ENCODE results near the gene STUM.

The STUM gene

GRCh38 chr1:226558036-226558650 lies 9.6 kb downstream of the STUM start:
- DNase-seq (ENCODE audit: low read depth in 1 of 2, low spot score in 1 of 2), result no peak

- DNase-seq (ENCODE audit: low read depth in 1 of 2, low spot score in 1 of 2), result no peak
Observed at GRCh38 chr1:226560243-226560642, 11.7 kb downstream of the STUM start.

- no peak for DNase-seq (ENCODE audit: low read depth in 1 of 2, low spot score in 1 of 2)
Observed at GRCh38 chr1:226562989-226563388, 14.4 kb downstream of the STUM start.

GRCh38 chr1:226563666-226564065 lies 15.1 kb downstream of the STUM start:
- no peak for DNase-seq (ENCODE audit: low read depth in 1 of 2, low spot score in 1 of 2)

GRCh38 chr1:226565476-226565875 lies 16.9 kb downstream of the STUM start:
- DNase-seq (ENCODE audit: low read depth in 1 of 2, low spot score in 1 of 2), result no peak

GRCh38 chr1:226566234-226566633 lies 17.7 kb downstream of the STUM start:
- DNase-seq (ENCODE audit: low read depth in 1 of 2, low spot score in 1 of 2), result no peak

GRCh38 chr1:226566760-226567159 lies 18.2 kb downstream of the STUM start:
- no peak for DNase-seq (ENCODE audit: low read depth in 1 of 2, low spot score in 1 of 2)

GRCh38 chr1:226568077-226568831 lies 19.7 kb downstream of the STUM start:
- DNase-seq (ENCODE audit: low read depth in 1 of 2, low spot score in 1 of 2), result no peak

GRCh38 chr1:226568975-226569741 lies 20.6 kb downstream of the STUM start:
- no peak for DNase-seq (ENCODE audit: low read depth in 1 of 2, low spot score in 1 of 2)

- DNase-seq (ENCODE audit: low read depth in 1 of 2, low spot score in 1 of 2), result no peak
Observed at GRCh38 chr1:226569879-226570547, 21.4 kb downstream of the STUM start.

- no peak for DNase-seq (ENCODE audit: low read depth in 1 of 2, low spot score in 1 of 2)
Observed at GRCh38 chr1:226571893-226572292, 23.3 kb downstream of the STUM start.

GRCh38 chr1:226572325-226572726 lies 23.8 kb downstream of the STUM start:
- no peak for DNase-seq (ENCODE audit: low read depth in 1 of 2, low spot score in 1 of 2)

GRCh38 chr1:226574044-226574443 lies 25.5 kb downstream of the STUM start:
- DNase-seq (ENCODE audit: low read depth in 1 of 2, low spot score in 1 of 2), result no peak

- no peak for DNase-seq (ENCODE audit: low read depth in 1 of 2, low spot score in 1 of 2)
Observed at GRCh38 chr1:226574591-226575435, 26.2 kb downstream of the STUM start.

- DNase-seq (ENCODE audit: low read depth in 1 of 2, low spot score in 1 of 2), result no peak
Observed at GRCh38 chr1:226575436-226575720, 26.8 kb downstream of the STUM start.

- no peak for DNase-seq (ENCODE audit: low read depth in 1 of 2, low spot score in 1 of 2)
Observed at GRCh38 chr1:226575739-226576378, 27.3 kb downstream of the STUM start.

GRCh38 chr1:226576601-226577000 lies 28.0 kb downstream of the STUM start:
- no peak for DNase-seq (ENCODE audit: low read depth in 1 of 2, low spot score in 1 of 2)

GRCh38 chr1:226577401-226578180 lies 29.0 kb downstream of the STUM start:
- no peak for DNase-seq (ENCODE audit: low read depth in 1 of 2, low spot score in 1 of 2)

- DNase-seq (ENCODE audit: low read depth in 1 of 2, low spot score in 1 of 2), result no peak
Observed at GRCh38 chr1:226578946-226579578, 30.5 kb downstream of the STUM start.

Data from stimulated activated CD4-positive, alpha-beta T cell treated with anti-CD3 and anti-CD28 coated beads, Interleukin-15, amount 100 ng/mL, for 1 hour (primary cell).